Hematopoietic multipotent progenitor cell treated with erythropoietin and hydrocortisone succinate and interleukin-3 and kit ligand, for 15 days (in vitro differentiated cells): Measurements from ENCODE around the gene NR4A3.

Source experiments
- DNase-seq: peaks from one replicate; pipeline ENCODE4 v3.0.0-alpha.2; 2015; ENCODE audit warnings: low spot score

Gene NR4A3

GRCh38 chr9:99814359-99814758, 7.3 kb upstream of the NR4A3 start:
- DNase-seq: no peak

GRCh38 chr9:99816392-99816791, 5.3 kb upstream of the NR4A3 start:
- DNase-seq: no peak

- DNase-seq: no peak
Observed at GRCh38 chr9:99818500-99818899, 3.2 kb upstream of the NR4A3 start.

- peak; percentile 27 for DNase-seq
Observed at GRCh38 chr9:99819123-99819855, 2.4 kb upstream of the NR4A3 start.

GRCh38 chr9:99819856-99820684, 1.6 kb upstream of the NR4A3 start:
- peak; percentile 71 for DNase-seq

GRCh38 chr9:99820685-99821395, 845 bp upstream of the NR4A3 start:
- peak; percentile 11 for DNase-seq

GRCh38 chr9:99822109-99822805, 572 bp downstream of the NR4A3 start:
- DNase-seq: no peak

GRCh38 chr9:99822806-99823591, 1.3 kb downstream of the NR4A3 start:
- no peak for DNase-seq

GRCh38 chr9:99823681-99824377, 2.1 kb downstream of the NR4A3 start:
- DNase-seq: no peak

GRCh38 chr9:99824378-99825171, 2.9 kb downstream of the NR4A3 start:
- no peak for DNase-seq

GRCh38 chr9:99825172-99826046, 3.7 kb downstream of the NR4A3 start:
- no peak for DNase-seq

GRCh38 chr9:99826579-99826978, 4.9 kb downstream of the NR4A3 start:
- DNase-seq: no peak

- DNase-seq: no peak
Observed at GRCh38 chr9:99827244-99827643, 5.6 kb downstream of the NR4A3 start.

- no peak for DNase-seq
Observed at GRCh38 chr9:99828054-99828416, 6.3 kb downstream of the NR4A3 start.

- DNase-seq: no peak
Observed at GRCh38 chr9:99828417-99829176, 6.9 kb downstream of the NR4A3 start.

- DNase-seq: no peak
Observed at GRCh38 chr9:99831857-99832557, 10.3 kb downstream of the NR4A3 start.

GRCh38 chr9:99832558-99832864, 10.8 kb downstream of the NR4A3 start:
- DNase-seq: no peak

GRCh38 chr9:99833735-99834134, 12.1 kb downstream of the NR4A3 start:
- DNase-seq: no peak
